H1 (cell line): ENCODE results near the gene MBNL1. TPM values are rescaled to one million over a fixed set of nuclear protein-coding genes. Genes with fewer than 3 reads are reported as not detected.

ENCODE experiments used
- CTCF ChIA-PET: fragments of 300-600 bp; sonication (Branson Sonifier 250); formaldehyde crosslinking; loops from one replicate; lab custom pipeline; 2021; ENCODE audit not compliant: partially characterized antibody; lab: Charles Lee
- POLR2A ChIA-PET: fragments of 300-600 bp; sonication (Branson Sonifier 250); formaldehyde crosslinking; loops from one replicate; lab custom pipeline; 2021; ENCODE audit warnings: inconsistent platforms; ENCODE audit not compliant: partially characterized antibody; lab: Charles Lee
- DNase-seq, 2 experiments: peaks; one replicate each; pipeline versions ENCODE4 v3.0.0 to v3.0.0-alpha.2; 2010 to 2022; ENCODE audit warnings: low spot score in 2 of 2, low read depth in 1 of 2, mixed read lengths in 1 of 2
- FAIRE-seq: peaks from 2 replicates; lab custom pipeline; 2011; peaks lifted over from hg19 to GRCh38; lab: Jason Lieb, UNC
- H2AFZ ChIP-seq: 2 replicates; pipeline ENCODE4 v1.8.1; 2012; ENCODE audit warnings: low read length, inconsistent platforms
- H2AK5ac ChIP-seq: 2 replicates; pipeline ENCODE4 v1.6.1; 2013; ENCODE audit warnings: low read depth, low read length
- H2BK120ac ChIP-seq: replicated peaks from 2 replicates; pipeline ENCODE3; 2013; ENCODE audit warnings: low read depth, low read length, inconsistent platforms
- H2BK12ac ChIP-seq: 2 replicates; pipeline ENCODE4 v1.6.1; 2013; ENCODE audit warnings: low read depth, low read length
- H2BK15ac ChIP-seq: 2 replicates; pipeline ENCODE4 v1.6.1; 2013; ENCODE audit warnings: low read length
- H2BK20ac ChIP-seq: 2 replicates; pipeline ENCODE4 v1.6.1; 2013; ENCODE audit warnings: low read length
- H2BK5ac ChIP-seq: 2 replicates; pipeline ENCODE4 v1.6.1; 2013; ENCODE audit warnings: low read depth, low read length
- H3K14ac ChIP-seq: 2 replicates; pipeline ENCODE4 v1.6.1; 2013; ENCODE audit warnings: inconsistent platforms; ENCODE audit not compliant: insufficient read length
- H3K18ac ChIP-seq: 2 replicates; pipeline ENCODE4 v1.6.1; 2013; ENCODE audit warnings: low read length; ENCODE audit errors: extremely low read depth
- H3K23ac ChIP-seq: 2 replicates; pipeline ENCODE4 v1.6.1; 2013; ENCODE audit warnings: inconsistent platforms; ENCODE audit not compliant: insufficient read length
- H3K23me2 ChIP-seq: 2 replicates; pipeline ENCODE4 v1.6.1; 2013; ENCODE audit warnings: low read depth, low read length
- H3K27ac ChIP-seq: 2 replicates; pipeline ENCODE4 v1.6.1; 2011; ENCODE audit warnings: low read depth, low read length, inconsistent platforms
- H3K27me3 ChIP-seq, 4 experiments: replicated peaks in 1 of 4; 1 replicate in 1 of 4; 2 replicates in 3 of 4; pipeline versions ENCODE4 v1.6.1 to v1.8.1; 2011 to 2013; ENCODE audit warnings: low read length in 3 of 4, mild to moderate bottlenecking in 3 of 4, inconsistent platforms in 2 of 4, mixed read lengths in 2 of 4, moderate library complexity in 1 of 4; ENCODE audit not compliant: control insufficient read depth in 3 of 4, insufficient read depth in 3 of 4; ENCODE audit errors: extremely low read depth in 1 of 4
- H3K36me3 ChIP-seq, 4 experiments: 2 replicates each; pipeline versions ENCODE4 v1.6.1 to v1.8.1; 2011 to 2013; ENCODE audit warnings: mild to moderate bottlenecking in 4 of 4, low read length in 3 of 4, moderate library complexity in 2 of 4, control low read depth in 1 of 4, inconsistent platforms in 1 of 4; ENCODE audit not compliant: insufficient read depth in 4 of 4, control insufficient read depth in 2 of 4
- H3K4ac ChIP-seq: replicated peaks from 2 replicates; pipeline ENCODE3; 2013; ENCODE audit warnings: low read length, low read depth, mixed read lengths, inconsistent platforms; ENCODE audit not compliant: insufficient read length
- H3K4me1 ChIP-seq, 4 experiments: replicated peaks in 1 of 4; 1 replicate in 1 of 4; 2 replicates in 3 of 4; pipeline versions ENCODE4 v1.6.1 to v1.8.1; 2011 to 2013; ENCODE audit warnings: low read length in 3 of 4, inconsistent platforms in 2 of 4, mixed read lengths in 1 of 4; ENCODE audit not compliant: insufficient read depth in 4 of 4, control insufficient read depth in 3 of 4
- H3K4me2 ChIP-seq, 2 experiments: 2 replicates each; pipeline versions ENCODE4 v1.6.1 to v1.8.1; 2011 to 2013; ENCODE audit warnings: low read depth in 2 of 2, low read length in 2 of 2, control low read depth in 1 of 2, inconsistent platforms in 1 of 2, mild to moderate bottlenecking in 1 of 2; ENCODE audit not compliant: insufficient read depth in 1 of 2
- H3K4me3 ChIP-seq, 4 experiments: fragments of 200-600, 300-600 bp in 1 of 4; sonication (generic), shearing (Covaris generic), sonication (Bioruptor Twin) in 1 of 4; 2 replicates each; pipeline versions ENCODE4 v1.5.1 to v1.8.1; 2011 to 2016; ENCODE audit warnings: low read length in 4 of 4, low read depth in 3 of 4, control low read depth in 2 of 4, inconsistent platforms in 2 of 4, mild to moderate bottlenecking in 2 of 4, mixed read lengths in 1 of 4, moderate library complexity in 1 of 4; ENCODE audit not compliant: insufficient read depth in 2 of 4; ENCODE audit errors: extremely low read depth in 1 of 4
- H3K56ac ChIP-seq: replicated peaks from 2 replicates; pipeline ENCODE3; 2013; ENCODE audit warnings: low read depth, mild to moderate bottlenecking, mixed read lengths, low read length, inconsistent platforms; ENCODE audit not compliant: insufficient read length
- H3K79me1 ChIP-seq: 2 replicates; pipeline ENCODE4 v1.6.1; 2013; ENCODE audit warnings: low read depth, low read length, control low read depth
- H3K79me2 ChIP-seq, 2 experiments: 2 replicates each; pipeline versions ENCODE4 v1.6.1 to v1.8.1; 2012 to 2013; ENCODE audit warnings: low read length in 2 of 2, mild to moderate bottlenecking in 2 of 2, inconsistent platforms in 1 of 2; ENCODE audit not compliant: insufficient read depth in 2 of 2, control insufficient read depth in 1 of 2
- H3K9ac ChIP-seq, 4 experiments: replicated peaks in 1 of 4; 1 replicate in 1 of 4; 2 replicates in 3 of 4; pipeline versions ENCODE4 v1.6.1 to v1.8.1; 2011 to 2013; ENCODE audit warnings: low read depth in 3 of 4, low read length in 3 of 4, control low read depth in 2 of 4, mild to moderate bottlenecking in 2 of 4, moderate library complexity in 2 of 4, inconsistent platforms in 1 of 4; ENCODE audit errors: extremely low read depth in 1 of 4
- H3K9me3 ChIP-seq, 2 experiments: 2 replicates each; pipeline versions ENCODE4 v1.6.1 to v1.8.1; 2012 to 2013; ENCODE audit warnings: mild to moderate bottlenecking in 2 of 2, moderate library complexity in 2 of 2, control low read depth in 1 of 2, inconsistent platforms in 1 of 2, low read depth in 1 of 2, low read length in 1 of 2, mixed read lengths in 1 of 2; ENCODE audit not compliant: insufficient read depth in 2 of 2
- H4K20me1 ChIP-seq, 2 experiments: replicated peaks in 1 of 2; 2 replicates each; pipeline versions ENCODE3 to v1.8.1; 2011 to 2013; ENCODE audit warnings: inconsistent platforms in 2 of 2, low read length in 2 of 2, mild to moderate bottlenecking in 1 of 2; ENCODE audit not compliant: insufficient read depth in 2 of 2, control insufficient read depth in 1 of 2
- H4K5ac ChIP-seq: 2 replicates; pipeline ENCODE4 v1.6.1; 2013; ENCODE audit warnings: low read length, low read depth, mixed read lengths, inconsistent platforms; ENCODE audit not compliant: insufficient read length
- H4K8ac ChIP-seq: 2 replicates; pipeline ENCODE4 v1.8.0; 2013; ENCODE audit warnings: mild to moderate bottlenecking, moderate library complexity, low read length, inconsistent platforms; ENCODE audit not compliant: insufficient read depth; ENCODE audit errors: extremely low read depth
- H4K91ac ChIP-seq: replicated peaks from 2 replicates; pipeline ENCODE3; 2013; ENCODE audit warnings: low read length, mixed read lengths, inconsistent platforms; ENCODE audit not compliant: insufficient read length
- SAP30 ChIP-seq: fragments of 300-600 bp; sonication (generic); IDR thresholded peaks from 2 replicates; pipeline ENCODE4 v1.7.1; 2012; ENCODE audit warnings: low read length, moderate library complexity, mild to moderate bottlenecking, inconsistent platforms; ENCODE audit not compliant: insufficient read depth, insufficient replicate concordance
- WGBS, 2 experiments: shearing (Covaris generic) in 1 of 2; methylation state at CpG; one replicate each; pipeline versions ENCODE4 v1.1.6 to v1.1.7; 2013 to 2015; ENCODE audit warnings: low lambda C conversion rate in 2 of 2, mixed read lengths in 2 of 2, inconsistent platforms in 1 of 2, low coverage in 1 of 2, missing lambda C conversion rate in 1 of 2; ENCODE audit not compliant: insufficient replicate concordance in 2 of 2, insufficient coverage in 1 of 2, insufficient read length in 1 of 2; ENCODE audit errors: extremely low coverage in 1 of 2, missing lambda C conversion rate in 1 of 2; 5-methylcytosine and 5-hydroxymethylcytosine counted together
- polyA plus RNA-seq, 7 experiments: library from polyadenylated mRNA; depleted of rRNA in 3 of 7; stranded (reverse) in 5 of 7; unstranded in 2 of 7; fragments of >200 nt in 5 of 7; fragments of 200-250 nt in 2 of 7; gene quantifications; 1 replicate in 5 of 7; 2 replicates in 1 of 7; 4 replicates in 1 of 7; pipeline versions ENCODE4 v1.2.1 to v1.2.3, GENCODE V29; 2011 to 2013; ENCODE audit warnings: missing spikeins in 2 of 7, mixed read lengths in 2 of 7
- total RNA-seq: library from RNA; stranded (reverse); fragmentation: NEBNext Ultra II Directional; extraction: Animal tissue kit (Norgen Biotek cat#: 25700); gene quantifications from 2 replicates; pipeline ENCODE4 v1.2.1, GENCODE V29; 2021

The MBNL1 gene
- total and polyA plus RNA-seq, 2 of the 8 experiments (the other 6 are each of a cell fraction or from before 2014, with no cell fraction given), result 5.0 to 16.4 TPM

DNA sequence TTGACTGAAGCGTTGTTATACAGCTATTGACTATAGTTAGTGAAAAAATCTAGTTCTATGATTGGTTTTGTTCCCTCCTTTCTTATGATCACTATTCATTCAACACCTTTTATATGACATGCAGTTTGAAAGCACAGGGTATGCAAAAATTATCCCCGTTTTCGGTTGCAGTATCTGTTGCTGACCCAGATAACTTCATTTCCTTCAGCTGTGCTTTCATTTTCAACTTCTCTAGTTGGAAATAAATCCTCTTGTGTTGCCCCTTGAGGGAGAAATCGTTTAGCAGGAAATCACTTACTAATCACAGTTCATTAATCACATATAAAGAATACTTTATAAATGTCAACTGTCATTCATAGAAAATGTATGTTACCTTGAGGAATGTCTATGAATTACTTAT, 55.1 kb downstream of the MBNL1 start:
- Histone ChIP-seq H2BK15ac (no peak overlapping the region), H3K79me1 (no peaks in the 10 kb centered on the region), H2AFZ (no peak overlapping the region), H3K18ac (no peak overlapping the region), H3K79me2 (peaks cover 0 to 27% of the 10 kb centered on the region in 2 experiments; a peak in 2 of 4 replicates), H3K9me3 (no peaks in the 10 kb centered on the region), H3K4me3 (no peak overlapping the region), H4K5ac (no peak overlapping the region), H2AK5ac (no peak overlapping the region), H4K20me1 (no peaks in the 10 kb centered on the region), H3K36me3 (no peaks in the 10 kb centered on the region), H4K91ac (no peak overlapping the region), H3K23ac (no peak overlapping the region), H3K4me1 (0 out of 7 replicates have a peak, but pooled peaks cover 0 to under 1% (median 0%) of the 10 kb centered on the region in 4 experiments), H2BK20ac (no peak overlapping the region), H3K4me2 (no peak overlapping the region), H2BK120ac (no peak overlapping the region), H4K8ac (no peak overlapping the region), H3K14ac (no peak overlapping the region), H3K56ac (no peak overlapping the region), H3K9ac (no peak overlapping the region), H3K27ac (no peak overlapping the region), H3K4ac (no peak overlapping the region), H2BK5ac (no peak overlapping the region), H3K23me2 (no peaks in the 10 kb centered on the region), H2BK12ac (no peak overlapping the region), H3K27me3 (no peaks in the 10 kb centered on the region)
- POLR2A ChIA-PET, result no interaction called here
- 95% methylated on average over 4 of the region's 4 CpGs; no CpG with 5 or more reads in 1 of the 2 experiments for WGBS, 2 experiments
- FAIRE-seq (no peak), DNase-seq (no peak)
- CTCF ChIA-PET, result no interaction called here
- TF ChIP-seq SAP30, result no peak
